SK-N-MC (cell line): ENCODE data around the gene POLK.
"Not testable (repeated sequence)": the region's sequence is repeated elsewhere in the genome, so short reads cannot be mapped to it uniquely, and the experiment has no call there.

Source experiments
- EZH2 ChIP-seq: fragments of 200-600 bp; sonication (generic); IDR thresholded peaks from one replicate; pipeline ENCODE4 v1.6.1; 2017; ENCODE audit warnings: antibody characterized with exemption
- FOXP2 ChIP-seq: optimal IDR thresholded peaks from 2 replicates; pipeline ENCODE3; 2011; ENCODE audit warnings: mild to moderate bottlenecking, moderate library complexity; ENCODE audit not compliant: insufficient read depth; ENCODE audit errors: extremely low read length, control extremely low read depth
- POLR2AphosphoS5 ChIP-seq: IDR thresholded peaks from 2 replicates; pipeline ENCODE4 v1.6.1; 2012; ENCODE audit warnings: mild to moderate bottlenecking, low read depth, low read length, borderline replicate concordance

DNA sequence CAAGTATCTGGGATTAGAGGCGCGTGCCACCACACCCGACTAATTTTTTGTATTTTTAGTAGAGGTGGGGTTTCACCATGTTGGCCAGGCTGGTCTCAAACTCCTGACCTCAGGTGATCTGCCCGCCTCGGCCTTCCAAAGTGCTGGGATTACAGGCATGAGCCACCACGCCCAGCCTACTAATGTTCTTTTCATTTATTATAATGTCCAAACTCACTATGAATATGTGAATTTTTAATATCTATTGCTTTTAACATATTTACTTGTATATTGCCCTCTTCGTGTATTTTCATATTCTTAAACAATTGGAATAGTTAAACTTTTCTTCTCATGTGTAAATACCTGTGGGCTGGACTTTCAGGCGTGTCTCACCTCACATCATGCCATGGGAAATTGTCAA lies 66.6 kb downstream of the POLK start:
- TF ChIP-seq POLR2AphosphoS5, EZH2, FOXP2: not testable (repeated sequence)
